EL (cell line): ENCODE measurements around the gene CRY1.
A peak's percentile ranks its signal among the peaks of the same experiment; 100 is the strongest.
"Not testable (repeated sequence)": the region's sequence is repeated elsewhere in the genome, so short reads cannot be mapped to it uniquely, and the experiment has no call there.

ENCODE experiments used
- DNase-seq: peaks from one replicate; pipeline ENCODE4 v3.0.0-alpha.2; 2016

Gene CRY1

GRCh38 chr12:107058190-107058589 is 35.2 kb downstream of the CRY1 start:
- DNase-seq: no peak

- DNase-seq: peak; percentile 64
These were observed 36.1 kb downstream of the CRY1 start for GRCh38 chr12:107057071-107057834.

- DNase-seq: no peak
These were observed 39.6 kb downstream of the CRY1 start for GRCh38 chr12:107053709-107054108.

DNA sequence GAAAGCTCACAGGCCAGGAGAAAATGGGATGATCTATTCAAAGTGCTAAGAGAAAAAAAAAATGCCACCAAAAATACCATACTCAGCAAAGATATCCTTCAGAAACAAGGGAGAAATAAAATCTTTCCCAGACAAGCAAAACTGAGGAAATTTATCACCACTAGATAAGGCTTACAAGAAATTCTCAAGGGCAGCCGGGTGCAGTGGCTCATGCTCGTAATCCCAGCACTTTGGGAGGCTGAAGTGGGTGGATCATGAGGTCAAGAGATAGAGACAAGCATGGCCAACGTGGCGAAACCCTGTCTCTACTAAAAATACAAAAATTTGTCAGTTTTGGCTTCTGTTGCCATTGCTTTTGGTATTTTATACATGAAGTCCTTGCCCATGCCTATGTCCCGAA is 48.2 kb downstream of the CRY1 start:
- DNase-seq: no peak

DNA sequence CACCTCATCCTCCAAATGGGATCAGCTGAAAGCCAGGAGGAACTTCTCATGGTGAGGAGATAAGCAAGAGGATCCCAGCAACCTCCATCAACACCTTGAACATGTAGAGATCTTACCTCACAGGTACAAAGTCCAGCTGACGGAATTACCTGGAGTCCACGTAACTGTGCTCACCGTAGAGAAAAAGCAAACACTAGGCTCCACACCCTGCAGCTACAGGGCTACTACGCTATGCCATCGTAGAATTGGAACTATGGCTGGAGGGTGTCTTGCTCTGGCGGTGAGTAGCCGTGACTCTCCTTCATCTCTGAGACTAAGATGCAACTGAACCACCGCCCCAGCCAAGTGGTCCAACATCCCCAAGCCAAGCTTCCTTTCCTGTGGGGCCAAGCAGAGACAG is 50.5 kb downstream of the CRY1 start:
- no peak for DNase-seq

DNA sequence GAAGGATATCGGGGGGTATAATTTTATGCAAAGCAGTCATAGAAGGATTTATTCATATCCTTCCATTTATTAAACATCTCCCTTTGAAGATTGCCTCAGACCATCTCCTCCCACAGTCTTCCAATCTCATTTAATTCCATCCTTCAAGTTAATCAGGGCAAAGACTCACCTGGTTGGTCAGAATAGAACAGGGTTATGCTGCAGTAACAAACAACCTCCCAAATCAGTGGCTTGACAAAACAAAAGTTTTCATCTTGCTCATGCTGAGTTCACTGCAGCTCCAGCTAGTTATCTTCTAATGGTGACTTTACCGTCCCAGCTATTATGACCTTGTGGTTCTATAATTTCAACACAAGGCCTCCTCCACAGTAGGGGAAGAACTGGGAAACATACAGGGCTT is 57.6 kb downstream of the CRY1 start:
- no peak for DNase-seq

- DNase-seq: no peak
These were observed 59.3 kb downstream of the CRY1 start for GRCh38 chr12:107033758-107034739.

DNA sequence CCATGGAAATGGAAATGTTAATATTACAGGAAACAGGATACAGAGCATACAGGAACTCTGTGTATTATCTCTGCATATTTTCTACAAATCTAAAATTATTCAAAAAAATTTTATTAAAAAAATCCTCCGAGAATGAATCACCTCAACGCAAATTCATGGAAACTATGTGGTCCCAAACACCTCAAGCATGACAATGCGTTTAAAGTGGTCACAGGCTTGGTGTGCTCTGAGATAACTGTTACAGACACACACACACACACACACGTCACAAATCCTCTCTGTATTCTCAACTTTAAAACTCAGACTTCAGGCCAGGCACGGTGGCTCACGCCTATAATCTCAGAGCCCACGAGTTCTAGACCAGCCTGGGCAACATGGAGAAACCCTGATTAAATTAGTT is 61.1 kb downstream of the CRY1 start:
- DNase-seq: no peak

DNA sequence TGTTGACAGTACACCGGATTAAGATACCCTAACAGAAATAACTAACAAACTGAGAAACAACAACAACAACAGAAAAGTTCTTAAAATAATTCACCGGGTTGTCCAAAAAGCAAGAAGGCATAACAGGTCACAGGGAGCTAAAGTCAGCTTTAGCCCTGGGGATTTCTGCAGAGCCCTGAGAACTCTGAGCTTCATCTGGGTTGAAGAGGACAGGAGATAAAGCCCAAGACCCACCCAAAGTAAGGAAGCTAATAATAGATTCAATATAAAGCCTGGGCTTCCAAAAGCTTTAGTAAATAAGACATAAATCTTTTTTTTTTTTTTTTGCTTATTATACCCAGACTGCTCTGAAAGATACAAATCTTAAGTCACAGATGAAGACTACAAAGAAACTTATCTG is 62.3 kb downstream of the CRY1 start:
- no peak for DNase-seq

DNA sequence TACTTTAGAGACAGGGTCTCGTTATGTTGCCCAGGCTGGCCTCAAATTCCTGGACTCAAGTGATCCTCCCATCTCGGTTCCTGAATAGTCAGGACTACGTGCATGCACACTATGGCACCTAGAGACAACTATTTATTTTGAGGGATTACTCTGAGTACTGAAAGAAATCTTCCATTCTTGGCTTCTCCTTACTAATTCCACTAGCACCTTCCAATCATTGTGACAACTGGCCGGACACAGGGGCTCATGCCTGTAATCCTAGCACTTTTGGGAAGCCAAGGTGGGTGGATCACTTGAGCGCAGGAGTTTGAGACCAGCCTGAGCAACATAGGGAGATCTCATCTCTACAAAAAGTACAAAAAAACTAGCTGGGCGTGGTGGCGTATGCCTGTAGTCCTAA is 64.3 kb downstream of the CRY1 start:
- DNase-seq: no peak

- DNase-seq: peak; percentile 85
These were observed 65.7 kb downstream of the CRY1 start for GRCh38 chr12:107027636-107028053.

GRCh38 chr12:107026806-107027635 is 66.3 kb downstream of the CRY1 start:
- no peak for DNase-seq

GRCh38 chr12:107026356-107026755 is 67.0 kb downstream of the CRY1 start:
- not testable (repeated sequence) for DNase-seq

- no peak for DNase-seq
These were observed 67.7 kb downstream of the CRY1 start for GRCh38 chr12:107025671-107026070.

DNA sequence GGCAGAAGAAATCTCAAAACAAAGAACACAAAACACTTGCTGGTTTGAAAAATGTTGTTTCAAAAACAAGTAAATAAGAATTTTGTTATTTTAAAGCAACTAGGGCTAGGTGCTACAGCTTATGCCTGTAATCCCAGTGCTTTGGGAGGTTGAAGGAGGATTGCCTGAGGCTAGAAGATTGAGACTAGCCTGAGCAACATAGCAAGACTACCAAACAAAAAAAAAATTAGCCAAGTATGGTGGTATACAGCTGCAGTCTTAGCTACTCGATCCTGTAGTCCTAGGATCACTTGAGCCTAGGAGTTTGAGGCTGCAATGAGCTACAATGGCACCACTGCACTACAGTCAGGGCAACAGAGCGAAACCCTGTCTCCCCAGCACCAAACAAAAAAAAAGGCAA is 73.8 kb downstream of the CRY1 start:
- DNase-seq: no peak

GRCh38 chr12:107017042-107017441 is 76.3 kb downstream of the CRY1 start:
- no peak for DNase-seq

- no peak for DNase-seq
These were observed 79.3 kb downstream of the CRY1 start for GRCh38 chr12:107014055-107014454.

- no peak for DNase-seq
These were observed 80.5 kb downstream of the CRY1 start for GRCh38 chr12:107012736-107013425.

- DNase-seq: no peak
These were observed 81.8 kb downstream of the CRY1 start for GRCh38 chr12:107011519-107011918.

DNA sequence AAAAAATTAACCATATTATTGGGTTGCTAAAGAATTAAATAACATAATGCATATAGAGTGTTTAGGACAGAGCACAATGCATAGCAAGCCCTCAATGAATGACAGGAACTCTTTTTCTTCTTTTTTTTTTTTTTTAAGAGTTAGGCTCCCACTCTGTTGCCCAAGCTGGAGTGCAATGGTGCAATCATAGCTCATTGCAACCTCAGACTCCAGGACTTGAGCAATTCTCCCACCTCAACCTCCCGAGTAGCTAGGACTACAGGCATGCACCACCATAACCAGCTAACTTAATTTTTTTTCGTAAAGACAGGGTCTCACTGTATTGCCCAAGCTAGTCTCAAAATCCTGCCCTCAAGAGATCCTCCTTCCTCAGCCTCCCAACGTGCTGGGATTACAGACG is 85.9 kb downstream of the CRY1 start:
- DNase-seq: no peak

- DNase-seq: not testable (repeated sequence)
These were observed 90.7 kb downstream of the CRY1 start for GRCh38 chr12:107002665-107003064.

DNA sequence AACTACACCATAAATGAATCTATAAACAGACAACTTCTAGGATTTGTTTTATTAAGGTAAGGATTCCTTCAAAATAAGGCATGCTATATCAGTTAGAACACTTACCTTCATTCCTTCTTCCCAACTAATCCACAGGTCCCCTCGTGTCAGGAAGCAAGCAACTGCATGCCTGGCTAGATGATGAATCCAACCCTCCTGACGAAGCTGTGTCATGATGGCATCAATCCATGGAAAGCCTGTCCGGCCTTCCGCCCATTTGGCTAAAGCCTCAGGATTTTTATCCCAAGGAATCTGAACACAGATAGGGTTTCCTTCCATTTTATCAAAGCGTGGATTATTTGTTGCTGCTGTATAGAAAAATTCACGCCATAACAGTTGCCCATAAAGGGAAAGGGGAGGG is 93.9 kb downstream of the CRY1 start:
- no peak for DNase-seq
